GM12878 (cell line): ENCODE data around the gene BEST1.

Experiments used
- CTCF ChIP-seq, 3 experiments: IDR thresholded peaks in 2 of 3; conservative IDR thresholded peaks in 1 of 3; 2 replicates each; pipeline ENCODE4 v1.5.1; 2011; ENCODE audit warnings: low read depth in 3 of 3, low read length in 3 of 3, mild to moderate bottlenecking in 3 of 3, control low read depth in 2 of 3, moderate library complexity in 2 of 3, inconsistent platforms in 1 of 3, mixed read lengths in 1 of 3; ENCODE audit not compliant: control insufficient read depth in 2 of 3, insufficient read depth in 1 of 3; ENCODE audit errors: extremely low read depth in 1 of 3
- HDAC6 ChIP-seq: fragments of 200-600 bp; sonication (generic); IDR thresholded peaks from one replicate; pipeline ENCODE4 v1.8.0; 2017; ENCODE audit warnings: antibody characterized with exemption; ENCODE audit not compliant: unreplicated experiment
- JUND ChIP-seq: IDR thresholded peaks from 2 replicates; pipeline ENCODE4 v1.6.1; 2012; ENCODE audit warnings: low read depth, mild to moderate bottlenecking, low read length, improper control_type of control experiment, moderate library complexity
- PML ChIP-seq: IDR thresholded peaks from 2 replicates; pipeline ENCODE4 v1.6.1; 2012; ENCODE audit warnings: low read length, inconsistent platforms
- POLR2A ChIP-seq: IDR thresholded peaks from 2 replicates; pipeline ENCODE4 v1.6.1; 2011; ENCODE audit warnings: low read depth, mild to moderate bottlenecking, low read length
- POLR2AphosphoS5 ChIP-seq: IDR thresholded peaks from 2 replicates; pipeline ENCODE4 v1.6.1; 2011; ENCODE audit warnings: mild to moderate bottlenecking, low read length, inconsistent platforms
- RAD21 ChIP-seq: IDR thresholded peaks from 2 replicates; pipeline ENCODE4 v1.6.1; 2011; ENCODE audit warnings: mild to moderate bottlenecking, low read depth, low read length, moderate library complexity; ENCODE audit not compliant: insufficient read depth
- RFX5 ChIP-seq: IDR thresholded peaks from 2 replicates; pipeline ENCODE4 v1.6.1; 2011; ENCODE audit warnings: low read depth, low read length, improper control_type of control experiment
- SP1 ChIP-seq: IDR thresholded peaks from one replicate; pipeline ENCODE4 v1.6.1; 2011; ENCODE audit warnings: low read depth, low read length
- SRF ChIP-seq, 2 experiments: IDR thresholded peaks; 2 replicates each; pipeline ENCODE4 v1.6.1; 2011; ENCODE audit warnings: low read depth in 2 of 2, low read length in 2 of 2, mild to moderate bottlenecking in 1 of 2, moderate library complexity in 1 of 2
- USF1 ChIP-seq: IDR thresholded peaks from 2 replicates; pipeline ENCODE4 v1.6.1; 2011; ENCODE audit warnings: borderline replicate concordance, low read depth, mild to moderate bottlenecking, moderate library complexity, mixed read lengths, low read length; ENCODE audit not compliant: insufficient read depth; ENCODE audit errors: extremely low read length
- YY1 ChIP-seq: IDR thresholded peaks from 2 replicates; pipeline ENCODE4 v1.6.1; 2011; ENCODE audit warnings: low read depth, mild to moderate bottlenecking, low read length

GRCh38 chr11:61952882-61953281 lies 2.7 kb downstream of the BEST1 start:
- TF ChIP-seq SRF (IDR thresholded peaks at IDR 0.05; ENCODE audit: low read depth in 2 of 2, low read length in 2 of 2): no peak
- TF ChIP-seq POLR2A: no peak
- no peak for TF ChIP-seq USF1
- TF ChIP-seq POLR2AphosphoS5: no peak
- TF ChIP-seq RAD21: no peak
- no peak for TF ChIP-seq JUND
- TF ChIP-seq HDAC6: no peak
- no peak for TF ChIP-seq CTCF (IDR thresholded peaks at IDR 0.05 in 2 of 3, conservative IDR thresholded peaks at IDR 0.05 in 1 of 3; ENCODE audit: control insufficient read depth in 2 of 3, extremely low read depth in 1 of 3, insufficient read depth in 1 of 3, low read depth in 3 of 3, low read length in 3 of 3)
- TF ChIP-seq RFX5: no peak
- no peak for TF ChIP-seq YY1
- no peak for TF ChIP-seq SP1
- no peak for TF ChIP-seq PML
